HCT116 (cell line): ENCODE data around the gene KIF14.
"Not testable (repeated sequence)": the region's sequence is repeated elsewhere in the genome, so short reads cannot be mapped to it uniquely, and the experiment has no call there.

Experiments
- EZH2 ChIP-seq: fragments of 200-600 bp; sonication (generic); IDR thresholded peaks from 2 replicates; pipeline ENCODE4 v1.6.1; 2017; ENCODE audit warnings: antibody characterized with exemption, mixed run types
- JUND ChIP-seq: IDR thresholded peaks from 2 replicates; pipeline ENCODE4 v1.6.1; 2012
- POLR2A ChIP-seq: IDR thresholded peaks from 2 replicates; pipeline ENCODE4 v1.7.0; 2011; ENCODE audit warnings: borderline replicate concordance; ENCODE audit not compliant: insufficient read depth, insufficient read length; ENCODE audit errors: extremely low read depth
- TCF7L2 ChIP-seq: IDR thresholded peaks from 2 replicates; pipeline ENCODE4 v1.7.0; 2011; ENCODE audit warnings: borderline replicate concordance, inconsistent platforms; ENCODE audit not compliant: insufficient read depth, insufficient read length; ENCODE audit errors: extremely low read depth
- YY1 ChIP-seq: IDR thresholded peaks from 2 replicates; pipeline ENCODE4 v1.6.1; 2011; ENCODE audit warnings: low read length, low read depth, moderate library complexity, mild to moderate bottlenecking; ENCODE audit not compliant: insufficient replicate concordance; ENCODE audit errors: extremely low read depth
- ZBTB33 ChIP-seq: IDR thresholded peaks from 2 replicates; pipeline ENCODE4 v1.6.1; 2011; ENCODE audit warnings: mild to moderate bottlenecking, low read length, moderate library complexity; ENCODE audit not compliant: insufficient replicate concordance; ENCODE audit errors: extremely low read depth
- ZNF274 ChIP-seq: fragments of 200-500 bp; sonication (Bioruptor generic); IDR thresholded peaks from 2 replicates; pipeline ENCODE4 v1.6.1; 2014; ENCODE audit warnings: mild to moderate bottlenecking, low read depth, low read length, inconsistent platforms
- TF ChIP-seq, protein P1 (sequence below): IDR thresholded peaks from 2 replicates; pipeline ENCODE4 v1.6.1; 2012
- TF ChIP-seq, protein P2 (sequence below), 3 experiments: fragments of 200-600 bp in 1 of 3; sonication (generic) in 1 of 3; IDR thresholded peaks in 2 of 3; conservative IDR thresholded peaks in 1 of 3; 2 replicates each; pipeline ENCODE4 v1.5.1; 2012 to 2017; ENCODE audit warnings: low read depth in 2 of 3, low read length in 2 of 3, antibody characterized with exemption in 1 of 3, borderline replicate concordance in 1 of 3, control low read depth in 1 of 3, mild to moderate bottlenecking in 1 of 3, mixed read lengths in 1 of 3, mixed run types in 1 of 3, moderate library complexity in 1 of 3; ENCODE audit not compliant: insufficient read depth in 1 of 3

- TF ChIP-seq, protein P1, sequence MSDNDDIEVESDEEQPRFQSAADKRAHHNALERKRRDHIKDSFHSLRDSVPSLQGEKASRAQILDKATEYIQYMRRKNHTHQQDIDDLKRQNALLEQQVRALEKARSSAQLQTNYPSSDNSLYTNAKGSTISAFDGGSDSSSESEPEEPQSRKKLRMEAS = not testable (repeated sequence)
- not testable (repeated sequence) for TF ChIP-seq ZBTB33, TCF7L2, EZH2, POLR2A, JUND, YY1, ZNF274
- TF ChIP-seq, protein P2, sequence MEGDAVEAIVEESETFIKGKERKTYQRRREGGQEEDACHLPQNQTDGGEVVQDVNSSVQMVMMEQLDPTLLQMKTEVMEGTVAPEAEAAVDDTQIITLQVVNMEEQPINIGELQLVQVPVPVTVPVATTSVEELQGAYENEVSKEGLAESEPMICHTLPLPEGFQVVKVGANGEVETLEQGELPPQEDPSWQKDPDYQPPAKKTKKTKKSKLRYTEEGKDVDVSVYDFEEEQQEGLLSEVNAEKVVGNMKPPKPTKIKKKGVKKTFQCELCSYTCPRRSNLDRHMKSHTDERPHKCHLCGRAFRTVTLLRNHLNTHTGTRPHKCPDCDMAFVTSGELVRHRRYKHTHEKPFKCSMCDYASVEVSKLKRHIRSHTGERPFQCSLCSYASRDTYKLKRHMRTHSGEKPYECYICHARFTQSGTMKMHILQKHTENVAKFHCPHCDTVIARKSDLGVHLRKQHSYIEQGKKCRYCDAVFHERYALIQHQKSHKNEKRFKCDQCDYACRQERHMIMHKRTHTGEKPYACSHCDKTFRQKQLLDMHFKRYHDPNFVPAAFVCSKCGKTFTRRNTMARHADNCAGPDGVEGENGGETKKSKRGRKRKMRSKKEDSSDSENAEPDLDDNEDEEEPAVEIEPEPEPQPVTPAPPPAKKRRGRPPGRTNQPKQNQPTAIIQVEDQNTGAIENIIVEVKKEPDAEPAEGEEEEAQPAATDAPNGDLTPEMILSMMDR (IDR thresholded peaks at IDR 0.05 in 2 of 3, conservative IDR thresholded peaks at IDR 0.05 in 1 of 3; ENCODE audit: borderline replicate concordance in 1 of 3, insufficient read depth in 1 of 3, low read depth in 2 of 3, low read length in 2 of 3) = not testable (repeated sequence)
Observed at GRCh38 chr1:200524551-200524950, 96.0 kb downstream of the KIF14 start.
